Measurements from ENCODE around the gene IFNAR1.

DNA sequence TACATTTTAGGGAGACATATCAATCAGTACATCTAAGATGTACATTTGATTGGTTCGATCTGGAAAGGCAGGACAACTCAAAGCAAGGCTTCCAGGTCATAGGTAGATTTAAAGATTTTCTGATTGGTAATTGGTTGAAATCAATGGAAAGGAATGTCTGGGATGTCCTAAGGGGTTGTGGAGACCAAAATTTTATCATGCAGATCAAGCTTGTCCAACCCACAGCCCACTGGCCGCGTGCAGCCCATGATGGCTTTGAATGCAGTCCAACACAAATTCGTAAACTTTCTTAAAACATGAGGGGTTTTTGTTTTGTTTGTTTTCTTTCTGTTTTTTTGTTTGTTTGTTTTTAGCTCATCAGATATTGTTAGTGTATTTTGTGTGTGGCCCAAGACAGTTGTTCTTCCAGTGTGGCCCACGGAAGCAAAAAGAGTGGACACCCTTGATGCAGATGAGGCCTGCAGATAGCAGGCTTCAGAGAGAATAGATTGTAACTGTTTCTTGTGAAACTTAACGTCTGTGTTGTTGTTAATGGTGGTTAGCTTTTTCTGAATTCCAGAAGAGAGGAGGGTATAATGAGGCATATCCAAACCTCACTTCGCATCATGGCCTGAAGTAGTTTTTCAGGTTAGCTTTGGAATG lies 3.1 kb downstream of the IFNAR1 start:
- TF ChIP-seq, protein P1, sequence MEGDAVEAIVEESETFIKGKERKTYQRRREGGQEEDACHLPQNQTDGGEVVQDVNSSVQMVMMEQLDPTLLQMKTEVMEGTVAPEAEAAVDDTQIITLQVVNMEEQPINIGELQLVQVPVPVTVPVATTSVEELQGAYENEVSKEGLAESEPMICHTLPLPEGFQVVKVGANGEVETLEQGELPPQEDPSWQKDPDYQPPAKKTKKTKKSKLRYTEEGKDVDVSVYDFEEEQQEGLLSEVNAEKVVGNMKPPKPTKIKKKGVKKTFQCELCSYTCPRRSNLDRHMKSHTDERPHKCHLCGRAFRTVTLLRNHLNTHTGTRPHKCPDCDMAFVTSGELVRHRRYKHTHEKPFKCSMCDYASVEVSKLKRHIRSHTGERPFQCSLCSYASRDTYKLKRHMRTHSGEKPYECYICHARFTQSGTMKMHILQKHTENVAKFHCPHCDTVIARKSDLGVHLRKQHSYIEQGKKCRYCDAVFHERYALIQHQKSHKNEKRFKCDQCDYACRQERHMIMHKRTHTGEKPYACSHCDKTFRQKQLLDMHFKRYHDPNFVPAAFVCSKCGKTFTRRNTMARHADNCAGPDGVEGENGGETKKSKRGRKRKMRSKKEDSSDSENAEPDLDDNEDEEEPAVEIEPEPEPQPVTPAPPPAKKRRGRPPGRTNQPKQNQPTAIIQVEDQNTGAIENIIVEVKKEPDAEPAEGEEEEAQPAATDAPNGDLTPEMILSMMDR (IDR thresholded peaks at IDR 0.05; ENCODE audit: poor library complexity) = no peak
- TF ChIP-seq EZH2phosphoT487 (IDR thresholded peaks at IDR 0.05; ENCODE audit: low read depth, severe bottlenecking, unreplicated experiment) (no peak), EZH2 (IDR thresholded peaks at IDR 0.05; ENCODE audit: borderline replicate concordance) (no peak)

All from hepatocyte (in vitro differentiated cells).